HEK293 (cell line): ENCODE results near the gene SMARCD1.

ENCODE experiments used
- KLF16 ChIP-seq: fragments of 450-650 bp; formaldehyde crosslinking; IDR thresholded peaks from 2 replicates; pipeline ENCODE4 v1.5.1; 2017; ENCODE audit warnings: missing biosample characterization, missing genetic modification characterization
- SP7 ChIP-seq: fragments of 450-650 bp; formaldehyde crosslinking; IDR thresholded peaks from 2 replicates; pipeline ENCODE4 v1.5.1; 2016; ENCODE audit warnings: missing biosample characterization, missing genetic modification characterization
- ZNF274 ChIP-seq, 2 experiments: fragments of 200-500 bp in 1 of 2; fragments of 450-650 bp in 1 of 2; sonication (Bioruptor generic) in 1 of 2; formaldehyde crosslinking in 1 of 2; IDR thresholded peaks; 2 replicates each; pipeline versions ENCODE4 v1.5.1 to v1.6.1; 2014 to 2016; ENCODE audit warnings: borderline replicate concordance in 1 of 2, inconsistent platforms in 1 of 2, low read length in 1 of 2, missing biosample characterization in 1 of 2, missing genetic modification characterization in 1 of 2
- ZNF660 ChIP-seq: fragments of 450-650 bp; IDR thresholded peaks from 2 replicates; pipeline ENCODE4 v1.5.1; 2018; ENCODE audit warnings: missing biosample characterization, mild to moderate bottlenecking, missing genetic modification characterization
- ZNF768 ChIP-seq: fragments of 450-650 bp; formaldehyde crosslinking; IDR thresholded peaks from 2 replicates; pipeline ENCODE4 v1.5.1; 2018; ENCODE audit warnings: missing biosample characterization, mild to moderate bottlenecking, missing genetic modification characterization
- ZNF830 ChIP-seq: fragments of 450-650 bp; IDR thresholded peaks from 2 replicates; pipeline ENCODE4 v1.5.0; 2018; ENCODE audit warnings: missing biosample characterization, missing genetic modification characterization, low read depth, mild to moderate bottlenecking, moderate library complexity
- ZXDB ChIP-seq: fragments of 450-650 bp; formaldehyde crosslinking; IDR thresholded peaks from 2 replicates; pipeline ENCODE4 v1.5.1; 2016; ENCODE audit warnings: missing biosample characterization, missing genetic modification characterization
- TF ChIP-seq, protein P1 (sequence below): fragments of 450-650 bp; formaldehyde crosslinking; IDR thresholded peaks from 2 replicates; pipeline ENCODE4 v1.5.1; 2016; ENCODE audit warnings: missing biosample characterization, missing genetic modification characterization
- TF ChIP-seq, protein P2 (sequence below): fragments of 450-650 bp; formaldehyde crosslinking; IDR thresholded peaks from 2 replicates; pipeline ENCODE4 v1.5.1; 2017; ENCODE audit warnings: missing biosample characterization, missing genetic modification characterization
- TF ChIP-seq, protein P3 (sequence below): fragments of 450-650 bp; formaldehyde crosslinking; IDR thresholded peaks from 2 replicates; pipeline ENCODE4 v1.5.1; 2016; ENCODE audit warnings: missing biosample characterization, missing genetic modification characterization
- TF ChIP-seq, protein P4 (sequence below): fragments of 450-650 bp; formaldehyde crosslinking; IDR thresholded peaks from 2 replicates; pipeline ENCODE4 v1.5.1; 2016; ENCODE audit warnings: missing biosample characterization, missing genetic modification characterization
- TF ChIP-seq, protein P5 (sequence below): fragments of 450-650 bp; formaldehyde crosslinking; IDR thresholded peaks from 2 replicates; pipeline ENCODE4 v1.5.1; 2016; ENCODE audit warnings: missing biosample characterization, missing genetic modification characterization
- TF ChIP-seq, protein P6 (sequence below): fragments of 450-650 bp; formaldehyde crosslinking; IDR thresholded peaks from 2 replicates; pipeline ENCODE4 v1.5.1; 2016; ENCODE audit warnings: missing biosample characterization, missing genetic modification characterization, borderline replicate concordance
- TF ChIP-seq, protein P7 (sequence below): fragments of 450-650 bp; IDR thresholded peaks from 2 replicates; pipeline ENCODE4 v1.5.1; 2018; ENCODE audit warnings: missing biosample characterization, missing genetic modification characterization

DNA sequence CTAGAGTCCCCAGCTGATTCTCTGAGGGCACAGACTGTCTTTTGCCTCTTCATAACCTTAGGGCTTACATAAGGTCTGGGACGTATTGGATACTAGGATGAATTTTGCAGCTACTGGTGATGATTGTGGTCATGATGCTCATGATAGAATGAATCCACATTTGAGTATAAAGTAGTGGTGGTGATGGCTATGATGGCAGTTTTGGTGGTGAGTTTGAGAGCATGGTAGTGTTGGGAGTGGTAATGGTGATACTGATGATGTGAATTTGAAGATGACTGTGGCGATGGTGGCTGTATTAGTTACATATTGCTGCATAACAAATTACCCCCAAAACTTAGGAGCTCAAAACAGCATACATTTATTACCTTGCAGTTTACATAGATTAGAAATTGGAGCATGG, 41.8 kb upstream of the SMARCD1 start:
- TF ChIP-seq, protein P1, sequence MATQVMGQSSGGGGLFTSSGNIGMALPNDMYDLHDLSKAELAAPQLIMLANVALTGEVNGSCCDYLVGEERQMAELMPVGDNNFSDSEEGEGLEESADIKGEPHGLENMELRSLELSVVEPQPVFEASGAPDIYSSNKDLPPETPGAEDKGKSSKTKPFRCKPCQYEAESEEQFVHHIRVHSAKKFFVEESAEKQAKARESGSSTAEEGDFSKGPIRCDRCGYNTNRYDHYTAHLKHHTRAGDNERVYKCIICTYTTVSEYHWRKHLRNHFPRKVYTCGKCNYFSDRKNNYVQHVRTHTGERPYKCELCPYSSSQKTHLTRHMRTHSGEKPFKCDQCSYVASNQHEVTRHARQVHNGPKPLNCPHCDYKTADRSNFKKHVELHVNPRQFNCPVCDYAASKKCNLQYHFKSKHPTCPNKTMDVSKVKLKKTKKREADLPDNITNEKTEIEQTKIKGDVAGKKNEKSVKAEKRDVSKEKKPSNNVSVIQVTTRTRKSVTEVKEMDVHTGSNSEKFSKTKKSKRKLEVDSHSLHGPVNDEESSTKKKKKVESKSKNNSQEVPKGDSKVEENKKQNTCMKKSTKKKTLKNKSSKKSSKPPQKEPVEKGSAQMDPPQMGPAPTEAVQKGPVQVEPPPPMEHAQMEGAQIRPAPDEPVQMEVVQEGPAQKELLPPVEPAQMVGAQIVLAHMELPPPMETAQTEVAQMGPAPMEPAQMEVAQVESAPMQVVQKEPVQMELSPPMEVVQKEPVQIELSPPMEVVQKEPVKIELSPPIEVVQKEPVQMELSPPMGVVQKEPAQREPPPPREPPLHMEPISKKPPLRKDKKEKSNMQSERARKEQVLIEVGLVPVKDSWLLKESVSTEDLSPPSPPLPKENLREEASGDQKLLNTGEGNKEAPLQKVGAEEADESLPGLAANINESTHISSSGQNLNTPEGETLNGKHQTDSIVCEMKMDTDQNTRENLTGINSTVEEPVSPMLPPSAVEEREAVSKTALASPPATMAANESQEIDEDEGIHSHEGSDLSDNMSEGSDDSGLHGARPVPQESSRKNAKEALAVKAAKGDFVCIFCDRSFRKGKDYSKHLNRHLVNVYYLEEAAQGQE (tag by site-specific recombination): no peak
- TF ChIP-seq, protein P2, sequence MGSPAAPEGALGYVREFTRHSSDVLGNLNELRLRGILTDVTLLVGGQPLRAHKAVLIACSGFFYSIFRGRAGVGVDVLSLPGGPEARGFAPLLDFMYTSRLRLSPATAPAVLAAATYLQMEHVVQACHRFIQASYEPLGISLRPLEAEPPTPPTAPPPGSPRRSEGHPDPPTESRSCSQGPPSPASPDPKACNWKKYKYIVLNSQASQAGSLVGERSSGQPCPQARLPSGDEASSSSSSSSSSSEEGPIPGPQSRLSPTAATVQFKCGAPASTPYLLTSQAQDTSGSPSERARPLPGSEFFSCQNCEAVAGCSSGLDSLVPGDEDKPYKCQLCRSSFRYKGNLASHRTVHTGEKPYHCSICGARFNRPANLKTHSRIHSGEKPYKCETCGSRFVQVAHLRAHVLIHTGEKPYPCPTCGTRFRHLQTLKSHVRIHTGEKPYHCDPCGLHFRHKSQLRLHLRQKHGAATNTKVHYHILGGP (tag by site-specific recombination): no peak
- TF ChIP-seq ZNF830 (tag by site-specific recombination) (no peak), ZXDB (no peak), SP7 (tag by site-specific recombination) (no peak), ZNF768 (tag by site-specific recombination) (no peak), ZNF274 (IDR thresholded peaks at IDR 0.05; ENCODE audit: low read length) (no peak), ZNF274 (tag by site-specific recombination; IDR thresholded peaks at IDR 0.05; ENCODE audit: borderline replicate concordance) (no peak), ZNF660 (tag by site-specific recombination) (no peak), KLF16 (no peak)
- TF ChIP-seq, protein P3, sequence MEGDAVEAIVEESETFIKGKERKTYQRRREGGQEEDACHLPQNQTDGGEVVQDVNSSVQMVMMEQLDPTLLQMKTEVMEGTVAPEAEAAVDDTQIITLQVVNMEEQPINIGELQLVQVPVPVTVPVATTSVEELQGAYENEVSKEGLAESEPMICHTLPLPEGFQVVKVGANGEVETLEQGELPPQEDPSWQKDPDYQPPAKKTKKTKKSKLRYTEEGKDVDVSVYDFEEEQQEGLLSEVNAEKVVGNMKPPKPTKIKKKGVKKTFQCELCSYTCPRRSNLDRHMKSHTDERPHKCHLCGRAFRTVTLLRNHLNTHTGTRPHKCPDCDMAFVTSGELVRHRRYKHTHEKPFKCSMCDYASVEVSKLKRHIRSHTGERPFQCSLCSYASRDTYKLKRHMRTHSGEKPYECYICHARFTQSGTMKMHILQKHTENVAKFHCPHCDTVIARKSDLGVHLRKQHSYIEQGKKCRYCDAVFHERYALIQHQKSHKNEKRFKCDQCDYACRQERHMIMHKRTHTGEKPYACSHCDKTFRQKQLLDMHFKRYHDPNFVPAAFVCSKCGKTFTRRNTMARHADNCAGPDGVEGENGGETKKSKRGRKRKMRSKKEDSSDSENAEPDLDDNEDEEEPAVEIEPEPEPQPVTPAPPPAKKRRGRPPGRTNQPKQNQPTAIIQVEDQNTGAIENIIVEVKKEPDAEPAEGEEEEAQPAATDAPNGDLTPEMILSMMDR (tag by site-specific recombination): no peak
- TF ChIP-seq, protein P4, sequence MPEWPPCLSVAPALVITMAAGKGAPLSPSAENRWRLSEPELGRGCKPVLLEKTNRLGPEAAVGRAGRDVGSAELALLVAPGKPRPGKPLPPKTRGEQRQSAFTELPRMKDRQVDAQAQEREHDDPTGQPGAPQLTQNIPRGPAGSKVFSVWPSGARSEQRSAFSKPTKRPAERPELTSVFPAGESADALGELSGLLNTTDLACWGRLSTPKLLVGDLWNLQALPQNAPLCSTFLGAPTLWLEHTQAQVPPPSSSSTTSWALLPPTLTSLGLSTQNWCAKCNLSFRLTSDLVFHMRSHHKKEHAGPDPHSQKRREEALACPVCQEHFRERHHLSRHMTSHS (tag by site-specific recombination): no peak
- TF ChIP-seq, protein P5, sequence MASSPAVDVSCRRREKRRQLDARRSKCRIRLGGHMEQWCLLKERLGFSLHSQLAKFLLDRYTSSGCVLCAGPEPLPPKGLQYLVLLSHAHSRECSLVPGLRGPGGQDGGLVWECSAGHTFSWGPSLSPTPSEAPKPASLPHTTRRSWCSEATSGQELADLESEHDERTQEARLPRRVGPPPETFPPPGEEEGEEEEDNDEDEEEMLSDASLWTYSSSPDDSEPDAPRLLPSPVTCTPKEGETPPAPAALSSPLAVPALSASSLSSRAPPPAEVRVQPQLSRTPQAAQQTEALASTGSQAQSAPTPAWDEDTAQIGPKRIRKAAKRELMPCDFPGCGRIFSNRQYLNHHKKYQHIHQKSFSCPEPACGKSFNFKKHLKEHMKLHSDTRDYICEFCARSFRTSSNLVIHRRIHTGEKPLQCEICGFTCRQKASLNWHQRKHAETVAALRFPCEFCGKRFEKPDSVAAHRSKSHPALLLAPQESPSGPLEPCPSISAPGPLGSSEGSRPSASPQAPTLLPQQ (tag by site-specific recombination): no peak
- TF ChIP-seq, protein P6, sequence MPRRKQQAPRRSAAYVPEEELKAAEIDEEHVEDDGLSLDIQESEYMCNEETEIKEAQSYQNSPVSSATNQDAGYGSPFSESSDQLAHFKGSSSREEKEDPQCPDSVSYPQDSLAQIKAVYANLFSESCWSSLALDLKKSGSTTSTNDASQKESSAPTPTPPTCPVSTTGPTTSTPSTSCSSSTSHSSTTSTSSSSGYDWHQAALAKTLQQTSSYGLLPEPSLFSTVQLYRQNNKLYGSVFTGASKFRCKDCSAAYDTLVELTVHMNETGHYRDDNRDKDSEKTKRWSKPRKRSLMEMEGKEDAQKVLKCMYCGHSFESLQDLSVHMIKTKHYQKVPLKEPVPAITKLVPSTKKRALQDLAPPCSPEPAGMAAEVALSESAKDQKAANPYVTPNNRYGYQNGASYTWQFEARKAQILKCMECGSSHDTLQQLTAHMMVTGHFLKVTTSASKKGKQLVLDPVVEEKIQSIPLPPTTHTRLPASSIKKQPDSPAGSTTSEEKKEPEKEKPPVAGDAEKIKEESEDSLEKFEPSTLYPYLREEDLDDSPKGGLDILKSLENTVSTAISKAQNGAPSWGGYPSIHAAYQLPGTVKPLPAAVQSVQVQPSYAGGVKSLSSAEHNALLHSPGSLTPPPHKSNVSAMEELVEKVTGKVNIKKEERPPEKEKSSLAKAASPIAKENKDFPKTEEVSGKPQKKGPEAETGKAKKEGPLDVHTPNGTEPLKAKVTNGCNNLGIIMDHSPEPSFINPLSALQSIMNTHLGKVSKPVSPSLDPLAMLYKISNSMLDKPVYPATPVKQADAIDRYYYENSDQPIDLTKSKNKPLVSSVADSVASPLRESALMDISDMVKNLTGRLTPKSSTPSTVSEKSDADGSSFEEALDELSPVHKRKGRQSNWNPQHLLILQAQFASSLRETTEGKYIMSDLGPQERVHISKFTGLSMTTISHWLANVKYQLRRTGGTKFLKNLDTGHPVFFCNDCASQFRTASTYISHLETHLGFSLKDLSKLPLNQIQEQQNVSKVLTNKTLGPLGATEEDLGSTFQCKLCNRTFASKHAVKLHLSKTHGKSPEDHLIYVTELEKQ (tag by site-specific recombination): no peak
- TF ChIP-seq, protein P7, sequence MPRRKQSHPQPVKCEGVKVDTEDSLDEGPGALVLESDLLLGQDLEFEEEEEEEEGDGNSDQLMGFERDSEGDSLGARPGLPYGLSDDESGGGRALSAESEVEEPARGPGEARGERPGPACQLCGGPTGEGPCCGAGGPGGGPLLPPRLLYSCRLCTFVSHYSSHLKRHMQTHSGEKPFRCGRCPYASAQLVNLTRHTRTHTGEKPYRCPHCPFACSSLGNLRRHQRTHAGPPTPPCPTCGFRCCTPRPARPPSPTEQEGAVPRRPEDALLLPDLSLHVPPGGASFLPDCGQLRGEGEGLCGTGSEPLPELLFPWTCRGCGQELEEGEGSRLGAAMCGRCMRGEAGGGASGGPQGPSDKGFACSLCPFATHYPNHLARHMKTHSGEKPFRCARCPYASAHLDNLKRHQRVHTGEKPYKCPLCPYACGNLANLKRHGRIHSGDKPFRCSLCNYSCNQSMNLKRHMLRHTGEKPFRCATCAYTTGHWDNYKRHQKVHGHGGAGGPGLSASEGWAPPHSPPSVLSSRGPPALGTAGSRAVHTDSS (tag by site-specific recombination): no peak
